ENCODE measurements around the gene OR52B2.
"Not testable (repeated sequence)": the region's sequence is repeated elsewhere in the genome, so short reads cannot be mapped to it uniquely, and the experiment has no call there.

The OR52B2 gene

DNA sequence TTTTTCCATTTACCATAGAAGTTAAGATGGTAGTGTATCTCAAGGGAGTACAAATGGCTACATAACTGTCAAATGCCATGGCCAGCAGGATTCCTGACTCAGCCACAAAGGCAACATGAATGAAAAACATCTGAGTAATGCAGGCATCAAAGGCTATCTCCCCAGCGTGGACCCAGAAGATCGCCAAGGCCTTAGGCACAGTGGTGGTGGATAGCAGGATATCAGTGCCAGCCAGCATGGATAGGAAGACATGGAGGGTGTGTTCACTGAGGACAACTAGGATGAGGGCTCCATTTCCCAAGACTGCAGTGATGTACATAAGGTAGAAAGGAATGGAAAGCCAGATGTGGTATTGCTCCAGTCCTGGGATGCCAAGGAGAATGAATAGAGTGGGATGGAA is 18.0 kb downstream of the OR52B2 start:
- no peak for DNase-seq (ENCODE audit: low spot score)

DNA sequence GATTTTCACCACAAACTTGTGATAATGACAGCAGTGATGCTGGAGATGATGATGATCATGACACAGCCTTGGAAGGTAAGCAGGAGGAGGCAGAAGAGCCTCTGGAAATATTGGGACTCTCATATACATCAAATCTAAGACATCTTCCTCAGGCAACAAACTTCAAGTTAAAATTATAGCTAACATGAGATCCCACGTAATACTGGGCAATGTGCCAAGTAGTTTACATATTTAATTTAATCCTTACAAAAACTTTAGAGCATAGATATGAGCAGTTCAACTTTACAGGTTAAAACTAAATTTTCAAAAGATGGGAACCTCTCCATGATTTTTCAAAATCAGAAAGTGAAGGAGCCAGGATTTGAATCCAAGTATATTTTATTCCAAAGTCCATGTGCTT is 19.0 kb downstream of the OR52B2 start:
- DNase-seq (ENCODE audit: low spot score) = no peak

GRCh38 chr11:6143737-6144136 is 26.4 kb downstream of the OR52B2 start:
- DNase-seq (ENCODE audit: low spot score) = not testable (repeated sequence)

GRCh38 chr11:6142936-6143335 is 27.2 kb downstream of the OR52B2 start:
- DNase-seq (ENCODE audit: low spot score) = no peak

DNA sequence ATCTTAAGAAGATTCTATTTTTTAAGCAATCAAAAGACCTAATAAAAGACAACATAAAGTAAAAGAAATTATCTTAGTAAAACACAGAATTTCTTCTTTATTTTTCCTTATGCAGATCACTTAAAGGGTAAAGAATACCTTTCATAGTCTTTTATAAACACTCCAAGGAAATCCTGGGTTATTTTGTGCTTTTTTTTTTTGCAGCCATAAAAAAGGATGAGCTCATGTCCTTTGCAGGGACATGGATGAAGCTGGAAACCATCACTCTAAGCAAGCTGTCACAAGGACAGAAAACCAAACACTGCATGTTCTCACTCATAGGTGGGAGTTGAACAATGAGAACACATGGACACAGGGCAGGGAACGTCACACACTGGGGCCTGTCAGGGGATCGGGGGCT is 34.2 kb downstream of the OR52B2 start:
- DNase-seq (ENCODE audit: low spot score) = not testable (repeated sequence)

GRCh38 chr11:6132431-6132830 is 37.7 kb downstream of the OR52B2 start:
- DNase-seq (ENCODE audit: low spot score) = no peak

- DNase-seq (ENCODE audit: low spot score) = no peak
Measured at GRCh38 chr11:6129635-6130034, 40.5 kb downstream of the OR52B2 start.

DNA sequence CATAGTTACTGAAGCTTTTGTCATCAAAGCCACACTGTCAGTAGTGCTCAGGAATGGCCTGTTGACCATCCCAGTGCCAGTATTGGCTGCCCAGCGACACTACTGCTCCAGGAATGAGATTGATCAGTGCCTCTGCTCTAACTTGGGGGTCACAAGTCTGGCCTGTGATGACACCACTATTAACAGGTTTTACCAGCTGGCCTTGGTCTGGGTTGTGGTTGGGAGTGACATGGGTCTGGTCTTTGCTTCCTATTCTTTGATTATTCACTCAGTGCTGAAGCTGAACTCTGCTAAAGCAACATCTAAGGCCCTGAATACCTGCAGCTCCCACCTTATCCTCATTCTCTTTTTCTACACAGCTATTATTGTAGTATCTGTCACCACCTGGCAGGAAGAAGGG is 41.1 kb downstream of the OR52B2 start:
- no peak for DNase-seq (ENCODE audit: low spot score)

DNA sequence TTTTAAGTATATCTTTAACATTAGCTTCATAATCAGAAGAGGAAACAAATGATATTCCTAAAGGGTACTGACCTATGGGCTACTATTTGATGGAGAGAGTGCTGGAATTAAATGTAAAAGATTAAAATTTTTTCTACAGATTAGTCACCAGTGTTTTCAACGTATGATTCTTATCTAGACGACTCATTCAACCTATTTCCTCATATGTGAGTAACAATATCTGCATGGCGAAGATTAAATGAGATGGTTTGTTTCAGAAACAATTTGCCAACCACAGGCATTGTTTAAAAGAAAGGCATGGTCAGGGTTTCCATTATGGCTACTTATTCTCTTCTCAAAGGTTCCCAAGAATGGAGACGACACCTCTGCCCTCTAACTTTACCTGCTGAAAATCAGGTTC is 42.2 kb downstream of the OR52B2 start:
- no peak for DNase-seq (ENCODE audit: low spot score)

DNA sequence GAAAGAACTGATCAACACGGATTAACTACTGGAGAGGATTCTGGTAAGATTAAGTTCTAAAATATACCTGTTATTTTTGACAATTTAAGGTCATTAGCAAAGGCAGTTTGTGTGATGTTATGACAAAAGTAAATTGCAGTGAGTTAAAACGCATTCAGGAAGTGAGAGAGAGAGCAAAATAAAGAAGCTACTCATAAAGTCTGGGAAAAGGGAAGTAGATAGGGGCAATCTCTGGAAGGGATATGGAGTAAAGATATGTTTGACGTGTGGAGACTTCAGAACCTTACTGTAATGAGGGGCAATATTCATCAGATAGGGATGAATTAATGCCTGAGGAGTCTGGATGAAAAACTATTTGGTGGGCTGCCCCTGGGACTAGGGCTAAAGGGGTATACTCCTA is 45.9 kb downstream of the OR52B2 start:
- no peak for DNase-seq (ENCODE audit: low spot score)

All from AG08395 (cell line).